Endothelial cell of umbilical vein (primary cell): ENCODE measurements around the gene PTDSS2. TPM values are rescaled to one million over a fixed set of nuclear protein-coding genes. Genes with fewer than 3 reads are reported as not detected.

ENCODE experiments used
- BruUV-seq: library from RNA; stranded (reverse); fragments of 400-500 nt; replicated peaks from 2 replicates; lab custom pipeline; 2021; lab: Mats Ljungman, UMichigan
- CTCF ChIA-PET: fragments of 300-600, 350-600 bp; sonication (Branson Sonifier 250); formaldehyde crosslinking; loops from one replicate; lab custom pipeline; 2021; ENCODE audit warnings: antibody characterized with exemption, inconsistent platforms; lab: Charles Lee
- POLR2A ChIA-PET: fragments of 300-600, 350-600 bp; sonication (Branson Sonifier 250); formaldehyde crosslinking; loops from one replicate; lab custom pipeline; 2021; ENCODE audit warnings: antibody characterized with exemption, inconsistent platforms; lab: Charles Lee
- DNase-seq: peaks from one replicate; pipeline ENCODE4 v3.0.0-alpha.2; 2011; ENCODE audit warnings: low read depth, low spot score
- FAIRE-seq: peaks from 2 replicates; lab custom pipeline; 2011; peaks lifted over from hg19 to GRCh38; lab: Jason Lieb, UNC
- H2AFZ ChIP-seq: 2 replicates; pipeline ENCODE4 v1.6.0; 2012; ENCODE audit warnings: low read depth, low read length, control low read depth, inconsistent platforms
- H3K27ac ChIP-seq: 2 replicates; pipeline ENCODE4 v1.5.1; 2011; ENCODE audit warnings: low read depth, mild to moderate bottlenecking, control low read depth, low read length, moderate library complexity; ENCODE audit not compliant: insufficient read depth
- H3K27me3 ChIP-seq, 2 experiments: 2 replicates each; pipeline versions ENCODE4 v1.6.0 to v1.6.1; 2011; ENCODE audit warnings: low read length in 2 of 2, mixed read lengths in 1 of 2; ENCODE audit not compliant: control insufficient read depth in 2 of 2, insufficient read depth in 2 of 2
- H3K36me3 ChIP-seq, 2 experiments: 2 replicates in 1 of 2; 3 replicates in 1 of 2; pipeline ENCODE4 v1.5.1; 2011; ENCODE audit warnings: low read length in 2 of 2, mild to moderate bottlenecking in 1 of 2, moderate library complexity in 1 of 2; ENCODE audit not compliant: control insufficient read depth in 2 of 2, insufficient read depth in 2 of 2; ENCODE audit errors: extremely low read depth in 1 of 2
- H3K4me1 ChIP-seq: 3 replicates; pipeline ENCODE4 v1.5.1; 2011; ENCODE audit warnings: mild to moderate bottlenecking, low read length; ENCODE audit not compliant: control insufficient read depth, insufficient read depth; ENCODE audit errors: extremely low read depth
- H3K4me2 ChIP-seq: 2 replicates; pipeline ENCODE4 v1.6.1; 2011; ENCODE audit warnings: low read length, control low read depth, mixed read lengths; ENCODE audit not compliant: insufficient read depth
- H3K4me3 ChIP-seq, 3 experiments: fragments of 200-600 bp in 1 of 3; sonication (generic), shearing (Covaris generic) in 1 of 3; replicated peaks in 1 of 3; 2 replicates each; pipeline ENCODE4 v1.5.1; 2011 to 2016; ENCODE audit warnings: control low read depth in 3 of 3, low read length in 3 of 3, mild to moderate bottlenecking in 2 of 3, inconsistent platforms in 1 of 3, low read depth in 1 of 3, moderate library complexity in 1 of 3; ENCODE audit not compliant: insufficient read depth in 1 of 3
- H3K79me2 ChIP-seq: 2 replicates; pipeline ENCODE4 v1.6.0; 2012; ENCODE audit warnings: low read length, inconsistent platforms; ENCODE audit not compliant: control insufficient read depth, insufficient read depth
- H3K9ac ChIP-seq: replicated peaks from 2 replicates; pipeline ENCODE3; 2011; ENCODE audit warnings: low read length, control low read depth; ENCODE audit not compliant: insufficient read depth; ENCODE audit errors: extremely low read depth
- H3K9me1 ChIP-seq: replicated peaks from 3 replicates; pipeline ENCODE4 v1.6.0; 2011; ENCODE audit warnings: mild to moderate bottlenecking, low read length; ENCODE audit not compliant: control insufficient read depth, insufficient read depth; ENCODE audit errors: extremely low read depth
- H3K9me3 ChIP-seq: replicated peaks from 2 replicates; pipeline ENCODE4 v1.5.1; 2012; ENCODE audit warnings: low read length, inconsistent platforms; ENCODE audit not compliant: control insufficient read depth, insufficient read depth
- H4K20me1 ChIP-seq: replicated peaks from 2 replicates; pipeline ENCODE3; 2011; ENCODE audit warnings: mild to moderate bottlenecking, low read length; ENCODE audit not compliant: control insufficient read depth, insufficient read depth; ENCODE audit errors: extremely low read depth
- EZH2 ChIP-seq: IDR thresholded peaks from 2 replicates; pipeline ENCODE4 v1.6.1; 2012; ENCODE audit warnings: borderline replicate concordance, low read depth, mild to moderate bottlenecking, moderate library complexity, low read length, inconsistent platforms; ENCODE audit not compliant: severe bottlenecking
- FOS ChIP-seq: IDR thresholded peaks from 2 replicates; pipeline ENCODE4 v1.6.1; 2011; ENCODE audit warnings: mild to moderate bottlenecking, low read length, moderate library complexity, borderline replicate concordance; ENCODE audit not compliant: insufficient read depth
- GATA2 ChIP-seq: IDR thresholded peaks from 2 replicates; pipeline ENCODE4 v1.7.0; 2011; ENCODE audit warnings: low read depth, mild to moderate bottlenecking, moderate library complexity, mixed read lengths, low read length; ENCODE audit not compliant: insufficient read length, insufficient read depth
- JUN ChIP-seq: IDR thresholded peaks from 2 replicates; pipeline ENCODE4 v1.6.1; 2011; ENCODE audit warnings: borderline replicate concordance, low read depth; ENCODE audit not compliant: insufficient read length, insufficient read depth
- MYC ChIP-seq: IDR thresholded peaks from one replicate; pipeline ENCODE4 v1.6.1; 2011; ENCODE audit warnings: mild to moderate bottlenecking, low read depth, low read length
- POLR2A ChIP-seq: IDR thresholded peaks from 2 replicates; pipeline ENCODE4 v1.6.1; 2012; ENCODE audit warnings: low read depth, mild to moderate bottlenecking, control low read depth, low read length
- POLR2AphosphoS5 ChIP-seq: IDR thresholded peaks from 2 replicates; pipeline ENCODE4 v1.6.1; 2012; ENCODE audit warnings: low read depth, mild to moderate bottlenecking, control low read depth, low read length, moderate library complexity; ENCODE audit not compliant: insufficient read depth
- dilution Hi-C: fragments of 300-500 bp; cut with MboI; formaldehyde crosslinking; loops from one replicate; pipeline ENCODE4 v1.15.0; 2019; ENCODE audit warnings: low sequenced_read_pairs; ENCODE audit not compliant: extremely low pct_ligation_motif_present
- intact Hi-C: fragments of 100-400 bp; cut with micrococcal nuclease; formaldehyde crosslinking; loops from one replicate; pipeline ENCODE4 v1.10.0; 2022
- polyA plus RNA-seq, 4 experiments: library from polyadenylated mRNA; depleted of rRNA in 3 of 4; stranded (reverse) in 3 of 4; unstranded in 1 of 4; fragments of >200 nt; gene quantifications; 2 replicates each; pipeline versions ENCODE4 v1.2.1 to v1.2.3, GENCODE V29; 2011 to 2012; ENCODE audit warnings: missing spikeins in 1 of 4
- total RNA-seq: library from RNA; stranded (reverse); gene quantifications from 2 replicates; pipeline ENCODE4 v1.2.3, GENCODE V29; 2021
- TF ChIP-seq, protein P1 (sequence below), 2 donors: IDR thresholded peaks; 1 replicate in 1 of 2; 2 replicates in 1 of 2; pipeline ENCODE4 v1.5.1; 2011; ENCODE audit warnings: low read length in 2 of 2, mild to moderate bottlenecking in 2 of 2, moderate library complexity in 2 of 2, control low read depth in 1 of 2, inconsistent platforms in 1 of 2, low read depth in 1 of 2; ENCODE audit not compliant: insufficient read depth in 1 of 2; ENCODE audit errors: extremely low read depth in 1 of 2
- TF ChIP-seq, protein P2 (sequence below): IDR thresholded peaks from 2 replicates; pipeline ENCODE4 v1.6.1; 2011; ENCODE audit not compliant: insufficient read depth, insufficient read length

PTDSS2 gene
- total and polyA plus RNA-seq, 2 donors (not counting 3 experiments of a cell fraction or from before 2014, with no cell fraction given) = 41.4 to 46.8 TPM

DNA sequence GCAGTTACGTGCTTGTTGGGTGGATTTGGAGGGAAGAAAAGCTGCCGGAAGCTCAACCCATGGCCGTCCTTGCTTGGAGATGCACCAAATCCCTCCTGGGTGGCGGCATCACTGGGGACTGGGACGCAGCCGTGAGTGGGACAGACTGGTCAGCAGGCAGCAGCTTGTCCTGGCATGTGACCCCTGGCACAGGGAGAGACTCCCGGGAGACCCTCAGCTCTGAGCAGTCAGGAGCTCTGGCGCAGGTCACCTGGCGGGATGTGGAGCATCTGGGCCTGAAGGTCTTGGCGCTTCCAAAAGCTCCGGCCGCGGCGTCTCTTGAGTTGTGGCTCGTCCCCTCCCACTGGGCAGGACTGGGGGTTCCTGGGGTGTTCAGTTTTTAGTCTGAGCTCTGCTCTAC lies 26.3 kb downstream of the PTDSS2 start:
- no peaks in the 10 kb centered on the region for H3K27me3 ChIP-seq
- dilution Hi-C loops = no loop called here
- BruUV-seq = no TSS peak
- ChIA-PET POLR2A (no interaction called here), CTCF (no interaction called here)
- intact Hi-C loops = no loop called here
- H3K4me2 ChIP-seq = no peak overlapping the region
- H3K9me1 ChIP-seq = no peaks in the 10 kb centered on the region
- H2AFZ ChIP-seq = no peak overlapping the region
- H3K4me1 ChIP-seq = no peaks in the 10 kb centered on the region
- TF ChIP-seq, protein P1, sequence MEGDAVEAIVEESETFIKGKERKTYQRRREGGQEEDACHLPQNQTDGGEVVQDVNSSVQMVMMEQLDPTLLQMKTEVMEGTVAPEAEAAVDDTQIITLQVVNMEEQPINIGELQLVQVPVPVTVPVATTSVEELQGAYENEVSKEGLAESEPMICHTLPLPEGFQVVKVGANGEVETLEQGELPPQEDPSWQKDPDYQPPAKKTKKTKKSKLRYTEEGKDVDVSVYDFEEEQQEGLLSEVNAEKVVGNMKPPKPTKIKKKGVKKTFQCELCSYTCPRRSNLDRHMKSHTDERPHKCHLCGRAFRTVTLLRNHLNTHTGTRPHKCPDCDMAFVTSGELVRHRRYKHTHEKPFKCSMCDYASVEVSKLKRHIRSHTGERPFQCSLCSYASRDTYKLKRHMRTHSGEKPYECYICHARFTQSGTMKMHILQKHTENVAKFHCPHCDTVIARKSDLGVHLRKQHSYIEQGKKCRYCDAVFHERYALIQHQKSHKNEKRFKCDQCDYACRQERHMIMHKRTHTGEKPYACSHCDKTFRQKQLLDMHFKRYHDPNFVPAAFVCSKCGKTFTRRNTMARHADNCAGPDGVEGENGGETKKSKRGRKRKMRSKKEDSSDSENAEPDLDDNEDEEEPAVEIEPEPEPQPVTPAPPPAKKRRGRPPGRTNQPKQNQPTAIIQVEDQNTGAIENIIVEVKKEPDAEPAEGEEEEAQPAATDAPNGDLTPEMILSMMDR (IDR thresholded peaks at IDR 0.05; ENCODE audit: extremely low read depth in 1 of 2, insufficient read depth in 1 of 2, low read depth in 1 of 2, low read length in 2 of 2) = no peak
- no peak for TF ChIP-seq MYC
- TF ChIP-seq POLR2A = no peak
- TF ChIP-seq EZH2 = no peak
- TF ChIP-seq, protein P2, sequence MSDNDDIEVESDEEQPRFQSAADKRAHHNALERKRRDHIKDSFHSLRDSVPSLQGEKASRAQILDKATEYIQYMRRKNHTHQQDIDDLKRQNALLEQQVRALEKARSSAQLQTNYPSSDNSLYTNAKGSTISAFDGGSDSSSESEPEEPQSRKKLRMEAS = no peak
- FAIRE-seq (no peak), DNase-seq (no peak)
- peaks cover 25% of the 10 kb centered on the region for H3K79me2 ChIP-seq
- no peak overlapping the region for H3K4me3 ChIP-seq
- no peaks in the 10 kb centered on the region for H3K9me3 ChIP-seq
- H4K20me1 ChIP-seq = no peaks in the 10 kb centered on the region
- H3K36me3 ChIP-seq = no peaks in the 10 kb centered on the region
- no peak overlapping the region for H3K9ac ChIP-seq
- H3K27ac ChIP-seq = no peak overlapping the region

DNA sequence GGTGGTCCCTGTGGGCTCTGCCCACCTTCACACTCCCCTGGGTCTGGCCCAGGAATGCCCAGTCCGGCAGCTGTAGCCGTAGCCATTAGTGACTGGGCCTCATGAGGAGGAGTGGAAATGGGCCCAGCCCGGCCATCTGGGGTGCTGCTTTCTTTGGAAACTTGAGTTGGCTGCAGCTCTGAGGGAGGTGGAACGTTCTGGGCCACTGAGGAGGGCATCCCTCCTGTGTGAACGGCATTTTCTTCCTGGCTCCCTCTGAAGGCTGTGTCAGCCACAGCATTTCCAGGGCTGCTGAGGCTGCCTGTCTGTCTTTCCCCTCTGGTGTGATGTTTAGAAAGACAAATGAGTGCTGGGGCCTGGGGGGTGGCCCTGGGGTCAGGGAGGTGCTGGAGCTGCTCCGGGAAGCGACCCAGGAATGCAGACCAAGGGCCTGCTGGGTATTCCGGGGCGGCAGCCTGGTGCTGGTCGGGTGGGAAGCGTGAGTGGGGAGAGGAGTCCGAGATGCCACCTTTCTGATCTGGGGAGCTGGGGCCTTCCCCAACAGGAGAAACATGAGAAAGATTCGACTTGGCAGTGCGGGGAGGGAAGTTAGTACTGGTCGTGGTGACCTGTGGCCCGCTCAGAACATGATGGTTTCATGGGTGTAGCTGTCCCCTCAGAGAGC lies 27.1 kb downstream of the PTDSS2 start:
- intact Hi-C loops = no loop called here
- no peak overlapping the region for H3K9ac ChIP-seq
- no peaks in the 10 kb centered on the region for H3K4me1 ChIP-seq
- no peak overlapping the region for H3K4me2 ChIP-seq
- TF ChIP-seq, protein P2 = no peak
- TF ChIP-seq FOS (no peak), EZH2 (no peak), POLR2A (no peak), JUN (no peak), MYC (no peak), POLR2AphosphoS5 (no peak), GATA2 (no peak)
- TF ChIP-seq, protein P1 (IDR thresholded peaks at IDR 0.05; ENCODE audit: extremely low read depth in 1 of 2, insufficient read depth in 1 of 2, low read depth in 1 of 2, low read length in 2 of 2) = no peak
- H3K27me3 ChIP-seq = no peaks in the 10 kb centered on the region
- no peak for FAIRE-seq
- H3K9me1 ChIP-seq = no peaks in the 10 kb centered on the region
- H2AFZ ChIP-seq = no peak overlapping the region
- BruUV-seq = no TSS peak
- H3K36me3 ChIP-seq = no peaks in the 10 kb centered on the region
- H3K4me3 ChIP-seq = no peak overlapping the region
- ChIA-PET CTCF (no interaction called here), POLR2A (no interaction called here)
- no peaks in the 10 kb centered on the region for H3K9me3 ChIP-seq
- peaks cover 17% of the 10 kb centered on the region for H3K79me2 ChIP-seq
- no peak overlapping the region for H3K27ac ChIP-seq
- no peak for DNase-seq
- no peaks in the 10 kb centered on the region for H4K20me1 ChIP-seq
- dilution Hi-C loops = no loop called here
